Tibial nerve (tissue), 4 donors: ENCODE data around the gene OTOG. TPM values are rescaled to one million over a fixed set of nuclear protein-coding genes. Genes with fewer than 3 reads are reported as not detected.

Source experiments
- DNase-seq, 2 donors: peaks; one replicate each; pipeline ENCODE4 v3.0.0-alpha.2; 2019; ENCODE audit warnings: low spot score in 2 of 2
- H3K27ac ChIP-seq, 4 donors: fragments of 200-600 bp; sonication (generic) in 3 of 4; one replicate each; pipeline ENCODE4 v1.5.1; 2017 to 2019; ENCODE audit warnings: mild to moderate bottlenecking in 1 of 4
- H3K27me3 ChIP-seq, 2 donors: fragments of 200-600 bp; sonication (generic) in 1 of 2; one replicate each; pipeline versions ENCODE4 v1.5.1 to v1.6.0; 2017 to 2019
- H3K36me3 ChIP-seq, 3 donors: fragments of 200-600 bp; sonication (generic); one replicate each; pipeline ENCODE4 v1.5.1; 2018 to 2019
- H3K4me1 ChIP-seq, 4 donors: fragments of 200-600 bp; sonication (generic) in 3 of 4; one replicate each; pipeline ENCODE4 v1.5.1; 2017 to 2019
- H3K4me3 ChIP-seq, 4 donors: fragments of 200-600 bp; sonication (generic) in 3 of 4; one replicate each; pipeline ENCODE4 v1.5.1; 2017 to 2019; ENCODE audit warnings: mild to moderate bottlenecking in 1 of 4, moderate library complexity in 1 of 4
- H3K9me3 ChIP-seq, 4 donors: fragments of 200-600 bp; sonication (generic) in 3 of 4; one replicate each; pipeline ENCODE4 v1.5.1; 2017 to 2019
- EP300 ChIP-seq, 2 donors: sonication (generic); formaldehyde crosslinking; IDR thresholded peaks; one replicate each; pipeline ENCODE4 v1.6.1; 2017; ENCODE audit warnings: antibody characterized with exemption in 2 of 2, mild to moderate bottlenecking in 1 of 2
- POLR2A ChIP-seq, 2 donors: fragments of 450-650 bp; IDR thresholded peaks; one replicate each; pipeline ENCODE4 v1.6.1; 2017; ENCODE audit warnings: antibody characterized with exemption in 2 of 2, mild to moderate bottlenecking in 2 of 2, moderate library complexity in 2 of 2
- WGBS, 2 donors: methylation state at CpG; one replicate each; pipeline ENCODE4 v1.1.5; 2018; 5-methylcytosine and 5-hydroxymethylcytosine counted together
- total RNA-seq, 4 donors: library from RNA; depleted of rRNA; stranded (reverse); fragments of >200 nt; gene quantifications; one replicate each; pipeline ENCODE4 v1.1.0, GENCODE V29; 2016
- TF ChIP-seq, protein P1 (sequence below), 5 experiments: fragments of 200-600 bp in 3 of 5; fragments of 450-650 bp in 2 of 5; sonication (generic) in 3 of 5; IDR thresholded peaks; one replicate each; pipeline ENCODE4 v1.5.1; 2016 to 2019; ENCODE audit warnings: antibody characterized with exemption in 5 of 5, mild to moderate bottlenecking in 3 of 5, moderate library complexity in 2 of 5

Gene OTOG
- total RNA-seq, 4 donors from 2014 or later = not detected

DNA sequence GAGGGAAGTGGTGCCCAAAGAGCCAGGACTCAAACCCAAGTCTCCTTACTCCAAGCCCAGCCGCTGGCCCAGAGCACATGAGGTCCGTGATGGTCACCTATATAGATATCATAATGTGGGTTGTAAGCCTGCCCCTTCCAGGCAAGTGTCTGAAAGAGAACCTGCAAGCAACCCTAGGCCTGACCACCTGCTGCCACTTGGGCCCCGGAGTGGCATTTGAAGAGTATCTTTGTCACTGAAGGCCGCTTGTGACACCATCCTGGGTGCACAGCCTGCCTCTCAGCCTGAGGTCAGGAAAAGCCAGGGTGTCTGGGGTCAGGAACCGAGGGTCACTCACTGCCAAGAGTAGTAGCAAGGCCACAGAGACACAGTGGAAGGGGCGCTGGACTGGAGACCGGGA is 32.4 kb downstream of the OTOG start:
- TF ChIP-seq, protein P1, sequence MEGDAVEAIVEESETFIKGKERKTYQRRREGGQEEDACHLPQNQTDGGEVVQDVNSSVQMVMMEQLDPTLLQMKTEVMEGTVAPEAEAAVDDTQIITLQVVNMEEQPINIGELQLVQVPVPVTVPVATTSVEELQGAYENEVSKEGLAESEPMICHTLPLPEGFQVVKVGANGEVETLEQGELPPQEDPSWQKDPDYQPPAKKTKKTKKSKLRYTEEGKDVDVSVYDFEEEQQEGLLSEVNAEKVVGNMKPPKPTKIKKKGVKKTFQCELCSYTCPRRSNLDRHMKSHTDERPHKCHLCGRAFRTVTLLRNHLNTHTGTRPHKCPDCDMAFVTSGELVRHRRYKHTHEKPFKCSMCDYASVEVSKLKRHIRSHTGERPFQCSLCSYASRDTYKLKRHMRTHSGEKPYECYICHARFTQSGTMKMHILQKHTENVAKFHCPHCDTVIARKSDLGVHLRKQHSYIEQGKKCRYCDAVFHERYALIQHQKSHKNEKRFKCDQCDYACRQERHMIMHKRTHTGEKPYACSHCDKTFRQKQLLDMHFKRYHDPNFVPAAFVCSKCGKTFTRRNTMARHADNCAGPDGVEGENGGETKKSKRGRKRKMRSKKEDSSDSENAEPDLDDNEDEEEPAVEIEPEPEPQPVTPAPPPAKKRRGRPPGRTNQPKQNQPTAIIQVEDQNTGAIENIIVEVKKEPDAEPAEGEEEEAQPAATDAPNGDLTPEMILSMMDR (IDR thresholded peaks at IDR 0.05) = no peak
- TF ChIP-seq POLR2A (IDR thresholded peaks at IDR 0.05) (no peak), EP300 (IDR thresholded peaks at IDR 0.05) (no peak)
- Histone ChIP-seq H3K4me1 (no peaks in the 10 kb centered on the region), H3K4me3 (no peak overlapping the region), H3K36me3 (no peaks in the 10 kb centered on the region), H3K27me3 (no peaks in the 10 kb centered on the region), H3K27ac (no peak overlapping the region), H3K9me3 (peaks cover 0 to 5% (median 0%) of the 10 kb centered on the region in 4 donors)
- DNase-seq = no peak
- 86 to 89% methylated on average over 5 to 7 of the region's 7 CpGs for WGBS, 2 donors

DNA sequence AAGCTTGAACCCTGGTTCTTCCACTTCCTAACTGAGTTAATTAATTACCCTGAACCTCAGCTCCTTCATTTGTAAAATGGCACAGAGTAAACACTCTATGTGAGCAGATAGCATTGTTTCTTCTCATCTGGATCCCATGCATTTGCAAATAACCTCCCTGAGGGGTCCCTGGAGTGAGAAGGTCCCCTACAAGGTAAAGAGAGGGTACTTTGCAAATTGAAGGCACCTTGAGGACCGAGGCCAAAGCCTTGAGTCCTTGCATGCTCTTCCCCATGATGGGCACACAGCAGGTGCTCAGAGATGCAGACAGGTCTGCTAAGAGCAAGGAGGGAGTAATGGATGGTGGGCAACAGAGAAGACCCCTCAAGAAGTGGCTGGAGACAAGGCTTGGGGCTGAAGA is 33.2 kb downstream of the OTOG start:
- TF ChIP-seq, protein P1 (IDR thresholded peaks at IDR 0.05) = no peak
- TF ChIP-seq POLR2A (IDR thresholded peaks at IDR 0.05) = no peak
- no peak for TF ChIP-seq EP300 (IDR thresholded peaks at IDR 0.05)
- WGBS, 2 donors = 42 to 64% methylated on average over 1 of the region's 1 CpG
- peaks cover 0 to 5% (median 0%) of the 10 kb centered on the region in 4 donors for H3K9me3 ChIP-seq

DNA sequence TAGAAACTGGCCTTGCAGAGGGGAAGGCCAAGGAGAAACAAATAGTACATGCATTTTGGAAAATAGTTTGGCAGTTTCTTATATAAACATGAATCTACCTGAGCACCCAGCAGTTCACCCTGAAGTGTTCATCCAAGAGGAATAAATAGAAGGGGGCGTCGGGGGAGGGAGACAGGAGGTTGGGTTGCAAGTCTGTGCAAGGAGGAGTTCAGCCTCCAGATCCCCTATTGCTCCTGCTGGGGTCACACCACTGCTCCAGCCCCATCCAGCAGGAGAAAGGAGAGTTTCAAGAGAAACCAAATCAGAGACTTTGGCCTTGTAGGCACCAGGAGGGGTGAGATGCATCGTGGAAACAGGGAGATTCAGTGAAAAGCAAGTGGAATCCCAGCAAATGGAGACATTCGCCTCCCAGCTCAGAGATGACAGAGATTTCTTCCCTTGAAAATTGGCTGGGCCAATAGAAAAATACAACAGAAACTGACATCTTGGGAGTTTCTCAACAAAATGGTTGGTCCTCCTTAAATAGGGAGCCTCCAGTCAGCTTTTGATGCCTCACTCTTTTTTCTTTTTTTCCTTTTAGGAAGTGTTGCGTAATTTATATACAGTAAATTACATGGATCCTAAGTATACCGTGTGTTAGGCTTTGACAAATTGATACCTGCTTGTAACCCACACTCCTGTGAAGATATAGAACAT is 34.1 kb downstream of the OTOG start:
- H3K9me3 ChIP-seq = peaks cover 0 to 5% (median 0%) of the 10 kb centered on the region in 4 donors
- no peaks in the 10 kb centered on the region for H3K27me3 ChIP-seq
- TF ChIP-seq, protein P1 (IDR thresholded peaks at IDR 0.05) = no peak
- no peak for TF ChIP-seq POLR2A (IDR thresholded peaks at IDR 0.05)
- TF ChIP-seq EP300 (IDR thresholded peaks at IDR 0.05) = no peak
- no peaks in the 10 kb centered on the region for H3K36me3 ChIP-seq
- no peak overlapping the region for H3K27ac ChIP-seq
- DNase-seq = no peak
- WGBS, 2 donors = 80 to 81% methylated on average over 6 of the region's 6 CpGs
- no peak overlapping the region for H3K4me3 ChIP-seq
- H3K4me1 ChIP-seq = no peaks in the 10 kb centered on the region

More for the DNA sequence above, 33.2 kb downstream of the OTOG start:
- no peaks in the 10 kb centered on the region for H3K4me1 ChIP-seq
- H3K36me3 ChIP-seq = no peaks in the 10 kb centered on the region
- no peak for DNase-seq
- H3K4me3 ChIP-seq = no peak overlapping the region
- H3K27ac ChIP-seq = no peak overlapping the region
- no peaks in the 10 kb centered on the region for H3K27me3 ChIP-seq

DNA sequence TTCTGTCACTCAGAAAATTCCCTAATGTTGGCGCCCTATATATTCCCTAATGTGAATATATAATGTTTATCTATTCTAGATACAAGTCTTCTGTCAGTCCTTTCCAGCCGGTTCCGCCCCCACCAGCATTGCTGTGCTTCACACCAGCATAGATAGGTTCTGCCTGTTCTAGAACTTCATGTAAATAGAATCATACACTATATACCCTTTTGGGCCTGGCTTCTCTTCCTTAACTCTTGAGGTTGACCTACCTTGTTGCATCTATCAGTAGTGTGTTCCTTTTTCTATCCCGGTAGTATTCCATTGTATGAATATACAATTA is 34.6 kb downstream of the OTOG start:
- 95 to 96% methylated on average over 4 of the region's 4 CpGs for WGBS, 2 donors
- Histone ChIP-seq H3K9me3 (peaks cover 0 to 5% (median 0%) of the 10 kb centered on the region in 4 donors), H3K36me3 (no peaks in the 10 kb centered on the region), H3K4me1 (no peaks in the 10 kb centered on the region), H3K27ac (no peak overlapping the region), H3K27me3 (no peaks in the 10 kb centered on the region), H3K4me3 (no peak overlapping the region)
- DNase-seq = no peak
- no peak for TF ChIP-seq EP300 (IDR thresholded peaks at IDR 0.05)
- TF ChIP-seq, protein P1 (IDR thresholded peaks at IDR 0.05) = no peak
- no peak for TF ChIP-seq POLR2A (IDR thresholded peaks at IDR 0.05)

DNA sequence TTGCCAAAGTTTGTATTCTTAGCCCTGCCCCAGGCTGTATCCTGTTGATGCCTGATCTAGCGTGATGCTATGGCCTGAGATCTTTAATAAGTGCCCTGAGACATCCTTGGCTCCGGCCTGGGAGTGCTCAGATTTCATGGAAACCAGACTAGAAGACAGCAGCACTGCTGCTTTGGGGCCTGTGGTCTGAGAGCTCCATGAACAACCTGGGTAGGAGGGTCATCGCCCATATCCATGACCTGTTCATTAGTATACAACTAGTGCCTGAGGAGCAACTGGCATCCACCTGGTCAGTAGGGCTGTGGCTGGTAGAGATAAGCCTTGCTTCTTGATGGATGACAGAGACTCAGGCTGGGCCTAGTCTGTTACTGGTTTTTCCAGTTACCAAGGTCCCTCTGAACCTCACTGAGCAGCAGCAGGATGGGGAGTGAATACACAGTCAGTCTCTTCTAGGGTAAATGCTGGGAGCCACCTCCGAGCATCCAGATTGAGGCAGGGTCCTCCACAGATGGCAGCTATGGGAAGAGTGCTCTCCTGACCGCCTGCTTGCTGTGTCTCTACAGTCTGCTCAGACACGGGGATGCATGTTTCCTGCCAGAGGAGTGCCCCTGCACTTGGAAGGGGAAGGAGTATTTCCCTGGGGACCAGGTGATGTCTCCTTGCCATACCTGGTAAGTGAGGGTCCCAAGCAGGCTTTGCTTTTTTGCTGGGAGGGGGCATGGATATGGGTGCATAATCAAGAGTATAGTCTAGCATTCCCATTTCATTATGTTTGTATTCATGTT is 39.0 kb downstream of the OTOG start:
- peaks cover 0 to 5% (median 0%) of the 10 kb centered on the region in 4 donors for H3K9me3 ChIP-seq
- H3K4me1 ChIP-seq = no peaks in the 10 kb centered on the region
- no peak overlapping the region for H3K4me3 ChIP-seq
- no peak overlapping the region for H3K27ac ChIP-seq
- DNase-seq = no peak
- TF ChIP-seq EP300 (IDR thresholded peaks at IDR 0.05) (no peak), POLR2A (IDR thresholded peaks at IDR 0.05) (no peak)
- TF ChIP-seq, protein P1 (IDR thresholded peaks at IDR 0.05) = no peak
- no peaks in the 10 kb centered on the region for H3K36me3 ChIP-seq
- 62 to 71% methylated on average over 5 to 6 of the region's 6 CpGs for WGBS, 2 donors
- no peaks in the 10 kb centered on the region for H3K27me3 ChIP-seq
